CD4-positive, alpha-beta T cell treated with Interleukin-1 beta for 1 hour (primary cell): ENCODE data around the gene CERS6.

Experiments used
- DNase-seq, 2 donors: peaks; one replicate each; pipeline ENCODE4 v3.0.0-alpha.2; 2020 to 2022

The CERS6 gene

GRCh38 chr2:168538133-168538532 is 82.1 kb downstream of the CERS6 start:
- DNase-seq, result no peak

- DNase-seq, result no peak
Measured at GRCh38 chr2:168538534-168538933, 82.5 kb downstream of the CERS6 start.

GRCh38 chr2:168539945-168540344 is 83.9 kb downstream of the CERS6 start:
- no peak for DNase-seq

GRCh38 chr2:168541858-168542257 is 85.8 kb downstream of the CERS6 start:
- no peak for DNase-seq

- DNase-seq, result peak in 1 of 2 donors; percentile 7
Measured at GRCh38 chr2:168543037-168543436, 87.0 kb downstream of the CERS6 start.

- DNase-seq, result no peak
Measured at GRCh38 chr2:168543935-168544334, 87.9 kb downstream of the CERS6 start.

GRCh38 chr2:168545439-168546082 is 89.5 kb downstream of the CERS6 start:
- no peak for DNase-seq

- DNase-seq, result peak in 1 of 2 donors; percentile 27
Measured at GRCh38 chr2:168550670-168551069, 94.6 kb downstream of the CERS6 start.

- peak in 1 of 2 donors; percentile 6 for DNase-seq
Measured at GRCh38 chr2:168552450-168552856, 96.4 kb downstream of the CERS6 start.

GRCh38 chr2:168555283-168555682 is 99.2 kb downstream of the CERS6 start:
- no peak for DNase-seq

- DNase-seq, result no peak
Measured at GRCh38 chr2:168559187-168559586, 103.1 kb downstream of the CERS6 start.

- no peak for DNase-seq
Measured at GRCh38 chr2:168560817-168561499, 104.9 kb downstream of the CERS6 start.

GRCh38 chr2:168561991-168562390 is 105.9 kb downstream of the CERS6 start:
- no peak for DNase-seq

- DNase-seq, result no peak
Measured at GRCh38 chr2:168562971-168563370, 106.9 kb downstream of the CERS6 start.

- DNase-seq, result no peak
Measured at GRCh38 chr2:168564641-168565040, 108.6 kb downstream of the CERS6 start.

- DNase-seq, result no peak
Measured at GRCh38 chr2:168565112-168565511, 109.0 kb downstream of the CERS6 start.

- no peak for DNase-seq
Measured at GRCh38 chr2:168565512-168565911, 109.4 kb downstream of the CERS6 start.

GRCh38 chr2:168566974-168567665 is 111.0 kb downstream of the CERS6 start:
- DNase-seq, result no peak

- no peak for DNase-seq
Measured at GRCh38 chr2:168567836-168568235, 111.8 kb downstream of the CERS6 start.

- DNase-seq, result no peak
Measured at GRCh38 chr2:168568476-168569267, 112.6 kb downstream of the CERS6 start.

GRCh38 chr2:168571061-168571460 is 115.0 kb downstream of the CERS6 start:
- DNase-seq, result no peak

- no peak for DNase-seq
Measured at GRCh38 chr2:168573128-168573903, 117.2 kb downstream of the CERS6 start.
